ENCODE results near the gene ATE1. TPM values are rescaled to one million over a fixed set of nuclear protein-coding genes. Genes with fewer than 3 reads are reported as not detected.

ATE1 gene
- total and polyA plus RNA-seq, 11 donors, result 15.2 to 50.1 (median 39.9) TPM

DNA sequence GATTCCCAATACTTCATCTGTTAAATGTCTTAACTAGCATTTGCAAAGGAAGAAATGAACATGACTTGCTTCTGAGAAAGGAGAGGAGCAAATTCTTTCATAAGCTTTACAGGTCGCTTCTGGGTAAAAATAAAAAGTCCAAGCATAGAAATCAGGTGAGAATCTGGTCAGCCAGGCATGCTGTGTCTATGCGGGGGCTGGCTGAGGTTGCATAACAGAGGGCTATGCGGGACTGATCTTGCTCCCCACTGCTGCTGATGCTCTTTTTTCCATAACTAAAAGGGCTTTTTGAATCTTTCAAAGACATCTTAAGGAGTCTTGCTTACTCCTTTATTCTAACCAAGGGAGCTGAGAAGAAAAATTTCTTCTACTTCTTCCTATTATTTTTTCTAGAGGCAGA is 236.9 kb downstream of the ATE1 start:
- Histone ChIP-seq H3K36me3 (no peaks in the 10 kb centered on the region), H3K27ac (no peak overlapping the region), H3K27me3 (peaks cover 0 to 42% (median 8%) of the 10 kb centered on the region in 9 donors), H3K9me3 (no peaks in the 10 kb centered on the region), H3K4me3 (no peak overlapping the region), H3K4me1 (no peaks in the 10 kb centered on the region)
- ATAC-seq (no peak), DNase-seq (no peak)
- TF ChIP-seq POLR2A (IDR thresholded peaks at IDR 0.05), result no peak
- TF ChIP-seq, protein P1, sequence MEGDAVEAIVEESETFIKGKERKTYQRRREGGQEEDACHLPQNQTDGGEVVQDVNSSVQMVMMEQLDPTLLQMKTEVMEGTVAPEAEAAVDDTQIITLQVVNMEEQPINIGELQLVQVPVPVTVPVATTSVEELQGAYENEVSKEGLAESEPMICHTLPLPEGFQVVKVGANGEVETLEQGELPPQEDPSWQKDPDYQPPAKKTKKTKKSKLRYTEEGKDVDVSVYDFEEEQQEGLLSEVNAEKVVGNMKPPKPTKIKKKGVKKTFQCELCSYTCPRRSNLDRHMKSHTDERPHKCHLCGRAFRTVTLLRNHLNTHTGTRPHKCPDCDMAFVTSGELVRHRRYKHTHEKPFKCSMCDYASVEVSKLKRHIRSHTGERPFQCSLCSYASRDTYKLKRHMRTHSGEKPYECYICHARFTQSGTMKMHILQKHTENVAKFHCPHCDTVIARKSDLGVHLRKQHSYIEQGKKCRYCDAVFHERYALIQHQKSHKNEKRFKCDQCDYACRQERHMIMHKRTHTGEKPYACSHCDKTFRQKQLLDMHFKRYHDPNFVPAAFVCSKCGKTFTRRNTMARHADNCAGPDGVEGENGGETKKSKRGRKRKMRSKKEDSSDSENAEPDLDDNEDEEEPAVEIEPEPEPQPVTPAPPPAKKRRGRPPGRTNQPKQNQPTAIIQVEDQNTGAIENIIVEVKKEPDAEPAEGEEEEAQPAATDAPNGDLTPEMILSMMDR (IDR thresholded peaks at IDR 0.05), result no peak
- 62 to 72% (median 67%) methylated on average over 3 of the region's 3 CpGs for WGBS, 4 donors
- intact Hi-C loops (cut with DNase I), result no loop called here

Other genes starting within 250 kb of the ATE1 start
- gene NSMCE4A, start 47.2 kb upstream of the ATE1 start, total RNA-seq, result 10 to 100 TPM; 19.8 to 33.6 (median 25.6) TPM
- gene NSMCE4A, start 47.2 kb upstream of the ATE1 start, polyA plus RNA-seq, result 10 to 100 TPM; 25.8 to 31.2 TPM
- gene TACC2, start 61.1 kb upstream of the ATE1 start, total RNA-seq, result 100 to 1,000 TPM; 225 to 456 (median 334) TPM
- 100 to 1,000 TPM in 1 of 2 donors, 10 to 100 TPM in 1; 96.7 to 239 TPM for gene TACC2, start 61.1 kb upstream of the ATE1 start, polyA plus RNA-seq

Measured in heart left ventricle (tissue), 16 donors.